Osteocyte (in vitro differentiated cells): ENCODE measurements around the gene ZDHHC16. TPM values are rescaled to one million over a fixed set of nuclear protein-coding genes. Genes with fewer than 3 reads are reported as not detected.
A peak's percentile ranks its signal among the peaks of the same experiment; 100 is the strongest.
"Not testable (repeated sequence)": the region's sequence is repeated elsewhere in the genome, so short reads cannot be mapped to it uniquely, and the experiment has no call there.

Source experiments
- DNase-seq: peaks from one replicate; pipeline ENCODE4 v3.0.0; 2021; ENCODE audit warnings: mixed read lengths; ENCODE audit not compliant: unreplicated experiment; ENCODE audit errors: extremely low spot score
- H3K27ac Mint-ChIP-seq: one replicate; pipeline ENCODE4 v1.8.0; 2021; ENCODE audit warnings: mild to moderate bottlenecking, mixed read lengths; ENCODE audit not compliant: unreplicated experiment
- H3K27me3 Mint-ChIP-seq: one replicate; pipeline ENCODE4 v1.8.0; 2021; ENCODE audit warnings: mixed read lengths; ENCODE audit not compliant: unreplicated experiment
- H3K36me3 Mint-ChIP-seq: one replicate; pipeline ENCODE4 v1.8.0; 2021; ENCODE audit warnings: mixed read lengths; ENCODE audit not compliant: unreplicated experiment
- H3K4me1 Mint-ChIP-seq: one replicate; pipeline ENCODE4 v1.8.0; 2021; ENCODE audit warnings: mixed read lengths; ENCODE audit not compliant: unreplicated experiment
- H3K4me3 Mint-ChIP-seq: one replicate; pipeline ENCODE4 v1.8.0; 2021; ENCODE audit warnings: mild to moderate bottlenecking, moderate library complexity, mixed read lengths; ENCODE audit not compliant: unreplicated experiment
- H3K9me3 Mint-ChIP-seq: one replicate; pipeline ENCODE4 v1.8.0; 2021; ENCODE audit warnings: mixed read lengths; ENCODE audit not compliant: unreplicated experiment
- CTCF ChIP-seq: fragments of 200-600 bp; sonication (generic); IDR thresholded peaks from 2 replicates; pipeline ENCODE4 v1.5.0; 2021; ENCODE audit warnings: antibody characterized with exemption, mild to moderate bottlenecking, moderate library complexity
- total RNA-seq: library from RNA; stranded (reverse); gene quantifications from 2 replicates; pipeline ENCODE4 v1.2.1, GENCODE V29; 2021

The ZDHHC16 gene
- total RNA-seq, 1 donor from 2014 or later, result 46.9 TPM

GRCh38 chr10:97404044-97404443, 41.9 kb upstream of the ZDHHC16 start:
- H3K9me3 Mint-ChIP-seq, result no peaks in the 10 kb centered on the region
- no peaks in the 10 kb centered on the region for H3K27me3 Mint-ChIP-seq
- DNase-seq, result no peak
- H3K4me1 Mint-ChIP-seq, result peaks cover 12% of the 10 kb centered on the region
- no peak overlapping the region for H3K27ac Mint-ChIP-seq
- H3K4me3 Mint-ChIP-seq, result no peak overlapping the region
- TF ChIP-seq CTCF, result no peak
- H3K36me3 Mint-ChIP-seq, result no peaks in the 10 kb centered on the region

GRCh38 chr10:97406064-97406463, 39.9 kb upstream of the ZDHHC16 start:
- Mint-ChIP-seq H3K4me1 (peaks cover 6% of the 10 kb centered on the region), H3K36me3 (no peaks in the 10 kb centered on the region), H3K4me3 (no peak overlapping the region), H3K9me3 (no peaks in the 10 kb centered on the region), H3K27ac (no peak overlapping the region), H3K27me3 (no peaks in the 10 kb centered on the region)
- DNase-seq, result no peak
- TF ChIP-seq CTCF, result no peak

- H3K4me3 Mint-ChIP-seq, DNase-seq, H3K4me1 Mint-ChIP-seq, H3K9me3 Mint-ChIP-seq, H3K27me3 Mint-ChIP-seq, H3K36me3 Mint-ChIP-seq, H3K27ac Mint-ChIP-seq: not testable (repeated sequence)
Observed at GRCh38 chr10:97406483-97406882, 39.5 kb upstream of the ZDHHC16 start.

- Mint-ChIP-seq H3K27ac (no peak overlapping the region), H3K4me1 (peaks cover 2% of the 10 kb centered on the region), H3K9me3 (no peaks in the 10 kb centered on the region), H3K36me3 (no peaks in the 10 kb centered on the region), H3K27me3 (no peaks in the 10 kb centered on the region), H3K4me3 (no peak overlapping the region)
- DNase-seq, result no peak
- peak; percentile 88 for TF ChIP-seq CTCF
Observed at GRCh38 chr10:97407211-97407951, 38.6 kb upstream of the ZDHHC16 start.

GRCh38 chr10:97407952-97408248, 38.1 kb upstream of the ZDHHC16 start:
- Mint-ChIP-seq H3K27me3 (no peaks in the 10 kb centered on the region), H3K4me1 (peaks cover 2% of the 10 kb centered on the region), H3K9me3 (no peaks in the 10 kb centered on the region), H3K27ac (no peak overlapping the region), H3K4me3 (no peak overlapping the region), H3K36me3 (no peaks in the 10 kb centered on the region)
- TF ChIP-seq CTCF, result no peak
- DNase-seq, result no peak
